ENCODE results near the gene STXBP4. TPM values are rescaled to one million over a fixed set of nuclear protein-coding genes. Genes with fewer than 3 reads are reported as not detected.

STXBP4 gene
- total RNA-seq, 3 donors from 2014 or later, result 4.6 to 15.4 (median 8.8) TPM

- H3K36me3 ChIP-seq (ENCODE audit: low read depth), result no peaks in the 10 kb centered on the region
- DNase-seq (no peak), ATAC-seq (peak; percentile 37)
- no peak overlapping the region for H3K4me3 ChIP-seq
- no peak for TF ChIP-seq CTCF (IDR thresholded peaks at IDR 0.05)
- H3K9me3 ChIP-seq, result no peaks in the 10 kb centered on the region
- intact Hi-C loops (cut with DNase I, micrococcal nuclease), result no loop called here
- H3K4me1 ChIP-seq (ENCODE audit: low read depth), result peaks cover 3% of the 10 kb centered on the region
These were observed 197.9 kb downstream of the STXBP4 start for GRCh38 chr17:55166506-55166905.

- no peak for TF ChIP-seq CTCF (IDR thresholded peaks at IDR 0.05)
- intact Hi-C loops (cut with DNase I, micrococcal nuclease), result no loop called here
- ATAC-seq, result peak; percentile 94
- H3K4me3 ChIP-seq, result no peak overlapping the region
- H3K36me3 ChIP-seq (ENCODE audit: low read depth), result no peaks in the 10 kb centered on the region
- no peaks in the 10 kb centered on the region for H3K9me3 ChIP-seq
- DNase-seq, result no peak
- peaks cover 3% of the 10 kb centered on the region for H3K4me1 ChIP-seq (ENCODE audit: low read depth)
These were observed 198.6 kb downstream of the STXBP4 start for GRCh38 chr17:55167024-55167725.

DNA sequence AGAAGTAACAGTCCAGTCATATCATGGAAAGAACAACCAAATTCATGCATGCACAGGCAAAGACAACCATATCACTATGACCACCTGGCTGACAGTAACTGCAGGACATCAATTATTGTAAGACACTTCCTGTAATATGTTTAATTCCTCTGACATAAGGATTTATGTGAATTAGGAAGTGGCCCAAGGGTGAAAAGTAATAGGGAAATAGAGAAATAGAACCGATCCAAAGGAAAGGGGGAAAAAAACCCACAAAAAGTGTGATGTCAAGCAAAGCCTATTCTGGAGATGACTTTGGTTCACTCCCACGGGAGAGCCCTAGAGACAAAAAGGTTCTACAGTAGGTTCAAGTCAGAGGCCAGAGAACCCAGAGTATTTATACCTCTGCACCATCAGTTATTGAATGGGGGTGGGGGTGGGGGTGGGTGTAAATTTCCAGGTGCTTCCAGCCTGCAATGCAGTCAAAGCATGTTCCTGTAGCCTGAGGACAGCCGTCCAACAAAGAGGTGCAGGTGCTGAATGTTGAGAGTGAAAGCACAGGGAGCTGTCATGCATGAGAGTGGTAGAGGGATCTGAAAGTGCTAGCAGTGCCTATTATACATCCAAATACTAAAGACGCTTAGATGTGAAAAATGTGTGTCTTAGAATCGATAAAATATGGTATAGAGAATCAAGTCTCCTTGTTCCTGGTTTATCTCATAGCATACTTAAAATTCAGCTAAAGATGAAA is 200.6 kb downstream of the STXBP4 start:
- no peak for ATAC-seq
- no peaks in the 10 kb centered on the region for H3K36me3 ChIP-seq (ENCODE audit: low read depth)
- peaks cover 3% of the 10 kb centered on the region for H3K4me1 ChIP-seq (ENCODE audit: low read depth)
- no peak overlapping the region for H3K4me3 ChIP-seq
- DNase-seq, result no peak
- no peaks in the 10 kb centered on the region for H3K9me3 ChIP-seq
- TF ChIP-seq CTCF (IDR thresholded peaks at IDR 0.05), result no peak
- intact Hi-C loops (cut with DNase I, micrococcal nuclease), result no loop called here

DNA sequence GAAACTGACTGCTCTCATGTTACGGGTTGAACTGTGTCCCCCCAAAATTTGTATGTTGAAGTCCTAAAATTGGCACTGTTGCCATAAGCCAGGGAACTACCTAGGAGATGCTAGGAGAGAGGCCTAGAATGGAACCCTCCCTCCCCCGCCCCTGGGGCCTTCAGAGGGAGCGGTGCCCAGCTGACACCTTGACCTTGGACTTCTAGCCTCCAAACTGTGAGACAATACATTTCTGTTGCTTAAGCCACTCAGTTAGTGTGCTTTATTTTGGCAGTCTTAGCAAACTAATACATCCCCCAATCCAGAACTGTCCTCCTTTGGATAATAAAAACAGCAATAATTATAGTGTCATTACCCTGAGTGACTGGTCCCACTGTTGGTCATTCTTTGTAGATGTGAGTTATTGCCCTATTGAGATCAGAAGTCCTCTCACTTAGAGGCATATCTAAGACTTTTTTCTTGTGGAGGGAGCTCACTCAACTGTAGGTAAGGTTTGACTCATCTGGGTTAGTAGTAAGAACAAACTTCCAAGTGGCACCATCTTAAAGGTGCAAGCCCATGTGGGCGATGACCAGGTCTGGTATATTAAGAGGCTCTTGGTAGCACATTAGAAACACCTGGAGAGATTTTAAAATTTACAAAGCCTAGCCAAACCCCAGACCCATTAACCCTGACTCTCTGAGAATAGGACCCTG is 203.2 kb downstream of the STXBP4 start:
- intact Hi-C loops (cut with DNase I, micrococcal nuclease), result no loop called here

DNA sequence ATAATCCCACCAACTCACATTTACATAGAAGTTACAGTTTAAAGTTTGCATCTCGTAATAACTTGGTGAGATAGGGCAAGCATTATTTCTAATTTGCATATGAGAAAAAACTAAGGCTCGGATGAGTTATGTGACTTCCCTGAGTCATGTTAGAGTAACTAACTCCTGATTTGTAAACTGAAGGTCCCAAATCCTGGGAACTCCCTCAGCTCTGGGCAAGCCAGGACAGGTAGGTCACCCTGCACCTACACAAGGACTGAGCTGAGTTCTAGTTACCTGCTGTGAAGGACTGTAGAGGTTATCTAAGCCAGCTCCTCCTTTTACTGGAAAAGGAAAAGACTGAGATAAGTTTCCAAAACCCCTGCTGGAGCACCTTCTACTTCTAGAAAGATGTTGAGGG is 204.0 kb downstream of the STXBP4 start:
- ATAC-seq (no peak), DNase-seq (no peak)
- intact Hi-C loops (cut with DNase I, micrococcal nuclease), result no loop called here
- Histone ChIP-seq H3K4me1 (ENCODE audit: low read depth) (no peaks in the 10 kb centered on the region), H3K4me3 (no peak overlapping the region), H3K36me3 (ENCODE audit: low read depth) (no peaks in the 10 kb centered on the region), H3K9me3 (no peaks in the 10 kb centered on the region)
- no peak for TF ChIP-seq CTCF (IDR thresholded peaks at IDR 0.05)

More for the DNA sequence above, 203.2 kb downstream of the STXBP4 start:
- DNase-seq (no peak), ATAC-seq (no peak)
- H3K36me3 ChIP-seq (ENCODE audit: low read depth), result no peaks in the 10 kb centered on the region
- H3K4me1 ChIP-seq (ENCODE audit: low read depth), result peaks cover 3% of the 10 kb centered on the region
- no peak for TF ChIP-seq CTCF (IDR thresholded peaks at IDR 0.05)
- no peak overlapping the region for H3K4me3 ChIP-seq
- H3K9me3 ChIP-seq, result no peaks in the 10 kb centered on the region

All from mucosa of descending colon (tissue), 3 donors.